ENCODE data around the gene RNPEP.

Gene RNPEP

DNA sequence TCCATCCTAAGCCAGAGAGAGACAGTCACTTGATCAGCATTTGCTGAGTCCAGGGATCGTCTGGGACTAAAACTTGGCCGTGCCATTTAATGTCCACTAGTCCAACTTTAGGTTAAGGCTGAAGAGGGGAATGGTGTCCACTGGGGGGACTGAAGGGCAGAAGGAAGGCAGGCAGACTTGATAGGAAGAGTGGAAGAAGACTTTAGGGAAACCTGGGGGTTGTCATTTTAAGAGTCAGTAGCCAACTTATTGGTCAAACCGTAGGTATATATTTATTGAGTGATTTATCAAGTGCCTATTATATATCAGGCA is 34.8 kb upstream of the RNPEP start:
- TF ChIP-seq, protein P1, sequence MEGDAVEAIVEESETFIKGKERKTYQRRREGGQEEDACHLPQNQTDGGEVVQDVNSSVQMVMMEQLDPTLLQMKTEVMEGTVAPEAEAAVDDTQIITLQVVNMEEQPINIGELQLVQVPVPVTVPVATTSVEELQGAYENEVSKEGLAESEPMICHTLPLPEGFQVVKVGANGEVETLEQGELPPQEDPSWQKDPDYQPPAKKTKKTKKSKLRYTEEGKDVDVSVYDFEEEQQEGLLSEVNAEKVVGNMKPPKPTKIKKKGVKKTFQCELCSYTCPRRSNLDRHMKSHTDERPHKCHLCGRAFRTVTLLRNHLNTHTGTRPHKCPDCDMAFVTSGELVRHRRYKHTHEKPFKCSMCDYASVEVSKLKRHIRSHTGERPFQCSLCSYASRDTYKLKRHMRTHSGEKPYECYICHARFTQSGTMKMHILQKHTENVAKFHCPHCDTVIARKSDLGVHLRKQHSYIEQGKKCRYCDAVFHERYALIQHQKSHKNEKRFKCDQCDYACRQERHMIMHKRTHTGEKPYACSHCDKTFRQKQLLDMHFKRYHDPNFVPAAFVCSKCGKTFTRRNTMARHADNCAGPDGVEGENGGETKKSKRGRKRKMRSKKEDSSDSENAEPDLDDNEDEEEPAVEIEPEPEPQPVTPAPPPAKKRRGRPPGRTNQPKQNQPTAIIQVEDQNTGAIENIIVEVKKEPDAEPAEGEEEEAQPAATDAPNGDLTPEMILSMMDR (IDR thresholded peaks at IDR 0.05) = no peak

DNA sequence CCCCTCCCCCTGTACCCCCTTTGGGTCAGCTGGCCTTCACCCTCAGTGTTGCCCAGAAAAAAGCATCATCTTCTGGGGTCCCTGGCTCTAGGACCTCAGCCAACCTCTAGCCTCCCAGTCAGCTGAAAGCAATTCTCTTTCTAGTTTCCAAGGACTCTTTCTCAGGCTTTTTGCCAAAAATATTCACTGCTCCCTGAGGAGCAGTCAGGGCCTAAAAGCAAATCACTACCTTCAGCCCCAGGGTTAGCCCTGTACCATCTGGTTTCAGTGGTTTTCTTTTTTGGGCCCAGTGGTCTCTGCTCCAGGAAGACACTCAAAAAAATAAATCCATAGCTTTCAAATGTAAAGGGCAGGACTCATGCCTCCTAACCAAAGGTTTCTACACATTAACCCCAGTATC is 33.0 kb upstream of the RNPEP start:
- TF ChIP-seq, protein P1 (IDR thresholded peaks at IDR 0.05) = no peak

DNA sequence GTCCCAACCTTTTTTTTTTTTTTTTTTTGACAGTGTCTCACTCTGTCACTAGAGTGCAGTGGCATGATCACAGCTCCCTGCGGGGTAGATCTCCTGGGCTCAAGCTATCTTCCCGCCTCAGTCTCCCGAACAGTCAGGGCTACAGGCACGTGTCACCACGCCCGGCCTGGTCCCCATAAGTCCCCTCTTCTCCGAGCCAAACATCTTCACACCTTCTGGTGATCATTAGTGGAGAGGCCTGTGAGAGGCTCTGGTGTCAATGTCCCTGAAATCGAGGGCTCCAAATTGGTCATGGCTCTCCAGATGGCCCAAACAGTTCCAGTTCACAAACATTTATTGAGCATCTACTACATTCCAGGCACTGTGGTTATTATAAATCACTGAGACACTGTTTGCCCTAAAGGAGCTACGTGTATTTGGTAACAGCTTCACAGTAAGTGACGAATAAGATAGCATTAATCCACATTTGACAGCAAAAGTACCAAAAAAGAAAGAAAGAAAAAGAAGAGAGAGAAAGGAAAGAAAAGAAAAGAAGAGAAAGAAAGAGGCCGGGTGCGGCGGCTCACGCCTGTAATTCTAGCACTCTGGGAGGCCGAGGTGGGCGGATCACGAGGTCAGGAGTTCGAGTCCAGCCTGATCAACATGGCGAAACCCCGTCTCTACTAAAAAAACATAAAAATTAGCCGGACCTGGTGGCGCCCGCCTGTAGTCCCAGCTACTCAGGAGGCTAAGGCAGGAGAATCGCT is 28.0 kb upstream of the RNPEP start:
- TF ChIP-seq, protein P1 (IDR thresholded peaks at IDR 0.05) = no peak

DNA sequence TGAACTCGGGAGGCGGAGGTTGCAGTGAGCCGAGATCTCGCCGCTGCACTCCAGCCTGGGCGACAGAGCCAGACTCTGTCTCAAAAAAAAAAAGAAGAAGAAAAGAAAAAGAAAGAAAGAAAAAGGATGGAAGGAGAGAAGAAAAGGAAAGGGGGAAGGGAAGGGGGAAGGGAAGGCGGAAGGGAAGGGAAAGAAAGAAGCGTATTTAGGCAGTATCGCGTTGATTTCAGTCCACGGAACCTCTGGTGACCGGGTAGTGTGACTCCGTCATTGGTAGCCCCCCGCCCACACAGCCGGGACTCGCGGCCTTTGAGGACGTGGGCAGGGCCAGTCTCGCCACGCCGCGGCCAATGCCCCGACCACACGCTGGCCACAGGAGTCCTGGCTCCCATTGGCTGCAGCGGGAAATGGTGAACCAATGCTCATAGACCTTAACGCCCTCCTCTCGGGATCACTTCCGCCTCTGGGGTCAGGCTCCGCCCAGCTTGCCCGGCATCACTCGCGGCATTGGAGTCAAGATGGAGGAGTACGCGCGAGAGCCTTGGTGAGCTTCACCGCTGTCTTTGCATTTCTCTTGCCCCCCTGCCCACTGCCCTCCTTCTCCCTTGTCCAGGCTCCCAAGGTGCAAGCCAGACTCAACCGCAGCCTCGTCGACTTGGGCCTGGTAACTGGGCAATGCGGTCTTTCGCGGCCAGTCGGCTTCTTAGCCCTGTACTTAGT is 27.3 kb upstream of the RNPEP start, which contains the start of gene TIMM17A:
Gene TIMM17A (plus strand): TSS at position 495 of the 720 bp plus-strand sequence. CDS start 24 bp downstream, at position 519.
- TF ChIP-seq, protein P1 (IDR thresholded peaks at IDR 0.05) = no peak

DNA sequence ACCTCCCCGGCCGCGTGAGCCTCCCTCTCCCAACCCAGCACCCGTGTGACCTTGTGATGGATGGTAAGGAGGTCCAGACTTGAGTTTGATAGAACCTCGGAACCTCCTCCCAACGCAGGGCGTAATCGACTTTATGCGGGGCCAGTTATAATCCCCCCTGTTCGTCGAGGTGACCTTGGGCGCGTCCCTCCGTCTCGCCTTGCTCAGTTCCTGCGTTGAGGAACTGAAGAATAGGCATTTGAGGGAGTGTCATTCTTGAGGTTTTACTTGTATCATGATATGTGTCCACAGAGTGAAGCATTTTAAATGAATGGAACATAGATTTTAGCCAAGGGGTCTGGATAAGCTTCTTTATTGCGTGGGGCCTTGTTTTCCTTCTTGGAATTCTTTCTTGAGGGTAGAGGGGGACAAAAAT is 26.7 kb upstream of the RNPEP start:
- TF ChIP-seq, protein P1 (IDR thresholded peaks at IDR 0.05) = no peak

DNA sequence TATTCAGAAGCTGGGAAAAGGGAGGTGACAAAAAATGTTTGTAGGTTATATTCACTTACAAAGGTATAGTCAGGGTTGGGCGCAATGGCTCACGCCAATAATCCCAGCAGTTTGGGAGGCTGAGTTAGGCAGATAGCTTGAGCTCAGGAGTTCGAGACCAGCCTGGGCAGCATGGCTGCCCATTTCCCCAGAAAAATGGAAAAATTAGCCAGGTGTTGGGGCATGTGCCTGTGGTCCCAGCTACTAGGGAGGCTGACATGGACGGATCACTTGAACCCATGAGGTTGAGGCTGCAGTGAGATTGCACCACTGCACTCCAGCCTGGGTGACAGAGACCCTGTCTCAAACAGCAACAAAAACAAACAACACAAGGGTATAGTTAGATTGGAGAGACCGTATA is 24.1 kb upstream of the RNPEP start:
- TF ChIP-seq, protein P1 (IDR thresholded peaks at IDR 0.05) = no peak

DNA sequence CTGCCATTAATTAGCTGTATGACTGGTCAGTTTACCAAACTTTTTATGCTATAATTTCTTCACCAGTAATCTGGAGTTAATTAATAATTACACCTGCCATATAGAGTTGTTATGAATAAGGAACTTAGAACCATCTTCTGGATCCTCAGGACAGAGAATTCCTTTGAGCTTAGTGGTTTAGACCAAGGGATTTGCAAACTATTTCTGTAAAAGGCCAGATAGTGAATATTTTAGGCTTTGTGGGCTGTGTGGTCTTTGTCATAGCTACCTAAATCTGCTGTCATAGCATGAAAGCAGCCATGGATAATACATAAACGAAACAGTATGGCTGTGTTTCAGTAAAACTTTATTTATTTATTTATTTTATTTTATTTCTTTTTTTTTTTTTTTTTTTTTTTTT is 18.2 kb upstream of the RNPEP start:
- TF ChIP-seq, protein P1 (IDR thresholded peaks at IDR 0.05) = no peak
